AG20443 (cell line): ENCODE measurements around the gene EPHA7.

Source experiments
- DNase-seq: peaks from one replicate; pipeline ENCODE4 v3.0.0; 2012; ENCODE audit warnings: low spot score, mixed read lengths

Gene EPHA7

GRCh38 chr6:93248631-93249030 is 170.7 kb downstream of the EPHA7 start:
- DNase-seq: no peak

GRCh38 chr6:93243231-93243778 is 176.1 kb downstream of the EPHA7 start:
- DNase-seq: no peak

GRCh38 chr6:93242049-93242448 is 177.3 kb downstream of the EPHA7 start:
- no peak for DNase-seq

GRCh38 chr6:93238632-93239031 is 180.7 kb downstream of the EPHA7 start:
- DNase-seq: no peak

- DNase-seq: no peak
Measured at GRCh38 chr6:93235775-93236174, 183.6 kb downstream of the EPHA7 start.

GRCh38 chr6:93226822-93227221 is 192.5 kb downstream of the EPHA7 start:
- DNase-seq: no peak

- no peak for DNase-seq
Measured at GRCh38 chr6:93222071-93222851, 197.1 kb downstream of the EPHA7 start.

- no peak for DNase-seq
Measured at GRCh38 chr6:93219447-93219846, 199.9 kb downstream of the EPHA7 start.

GRCh38 chr6:93218096-93218495 is 201.3 kb downstream of the EPHA7 start:
- DNase-seq: no peak

- no peak for DNase-seq
Measured at GRCh38 chr6:93213028-93213427, 206.3 kb downstream of the EPHA7 start.

- DNase-seq: no peak
Measured at GRCh38 chr6:93210908-93211307, 208.5 kb downstream of the EPHA7 start.

- DNase-seq: no peak
Measured at GRCh38 chr6:93209358-93209757, 210.0 kb downstream of the EPHA7 start.

- DNase-seq: no peak
Measured at GRCh38 chr6:93196406-93196970, 222.9 kb downstream of the EPHA7 start.

GRCh38 chr6:93194480-93194879 is 224.9 kb downstream of the EPHA7 start:
- DNase-seq: no peak

- no peak for DNase-seq
Measured at GRCh38 chr6:93193868-93194267, 225.5 kb downstream of the EPHA7 start.
